ENCODE data around the gene KIFC3.
"Not testable (repeated sequence)": the region's sequence is repeated elsewhere in the genome, so short reads cannot be mapped to it uniquely, and the experiment has no call there.

KIFC3 gene

DNA sequence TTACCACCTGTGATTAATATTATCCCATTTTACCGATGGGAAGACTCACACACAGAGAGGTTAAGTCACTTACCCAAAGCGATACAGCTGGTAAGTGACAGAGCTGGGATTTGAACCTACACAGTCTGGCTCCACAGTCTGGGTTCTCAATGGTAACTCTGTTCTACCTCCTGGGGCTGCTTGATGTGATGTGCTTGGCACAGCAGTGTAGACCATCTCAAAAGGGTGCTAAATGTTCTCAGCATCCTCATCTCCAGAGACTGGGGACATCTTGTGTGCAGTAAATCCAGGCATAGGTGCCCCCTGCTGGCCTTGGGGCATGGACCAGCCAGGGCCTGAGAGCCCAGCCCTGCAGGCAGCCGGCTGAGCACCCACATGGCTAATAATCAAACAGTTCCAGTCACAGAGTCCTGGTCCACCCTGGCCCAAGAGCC, 82.1 kb downstream of the KIFC3 start:
- DNase-seq: peak; percentile 61

DNA sequence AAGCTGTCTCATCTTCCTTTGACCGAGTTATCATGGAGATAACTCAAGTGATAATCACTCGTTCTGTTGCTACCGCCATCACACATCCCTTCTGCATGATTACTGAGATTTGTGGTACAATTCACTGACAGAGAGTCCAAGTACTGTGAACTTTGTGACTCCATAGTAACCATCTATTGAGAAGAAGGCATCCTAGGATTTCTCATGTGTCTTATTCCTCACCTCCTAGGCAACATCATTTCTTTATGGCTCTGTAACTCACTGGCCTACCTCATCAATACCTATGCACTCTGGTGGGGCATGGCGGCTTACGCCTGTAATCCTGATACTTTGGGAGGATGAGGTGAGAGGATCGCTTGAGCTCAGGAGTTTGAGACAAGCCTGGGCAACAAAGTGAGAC, 88.2 kb downstream of the KIFC3 start:
- DNase-seq: no peak

DNA sequence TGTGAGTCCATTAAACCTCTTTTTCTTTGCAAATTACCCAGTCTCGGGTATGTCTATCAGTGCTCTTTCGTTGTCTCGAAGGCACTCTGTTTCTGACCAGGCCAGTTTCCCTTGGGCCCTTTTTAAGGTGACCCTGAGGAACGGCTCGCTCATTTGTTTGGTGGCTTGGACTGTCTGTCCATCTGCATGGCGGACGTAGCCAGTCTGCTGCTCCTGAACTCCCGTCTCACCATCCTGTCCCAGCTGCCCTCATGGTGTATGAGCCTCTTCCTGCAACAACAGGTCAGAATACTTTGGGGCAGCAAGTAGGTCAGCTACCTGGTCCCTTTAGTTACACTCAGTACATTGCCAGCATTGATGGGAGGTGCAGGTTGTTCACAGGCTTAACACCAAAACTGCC, 88.7 kb downstream of the KIFC3 start:
- no peak for DNase-seq

- DNase-seq: not testable (repeated sequence)
Observed at GRCh38 chr16:57712569-57712968, 89.7 kb downstream of the KIFC3 start.

GRCh38 chr16:57711993-57712392, 90.3 kb downstream of the KIFC3 start:
- no peak for DNase-seq

DNA sequence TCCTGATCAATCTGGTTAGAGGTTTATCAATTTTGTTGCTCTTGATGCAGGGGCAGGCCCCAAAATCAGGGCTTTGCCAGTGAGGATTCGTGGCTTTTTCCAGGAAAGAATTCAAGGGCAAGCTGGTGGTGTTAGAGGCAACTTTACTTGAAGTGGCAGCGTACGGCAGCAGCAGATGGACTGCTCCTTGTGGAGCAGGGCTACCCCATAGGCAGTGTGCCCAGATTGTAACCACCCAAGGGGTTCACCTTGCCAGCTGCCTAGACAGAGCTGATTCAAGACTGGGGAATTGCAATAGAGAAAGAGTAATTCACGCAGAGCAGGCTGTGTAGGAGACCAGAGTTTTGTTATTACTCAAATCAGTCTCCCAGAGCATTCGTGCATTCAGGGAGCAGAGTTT, 90.9 kb downstream of the KIFC3 start:
- DNase-seq: no peak

DNA sequence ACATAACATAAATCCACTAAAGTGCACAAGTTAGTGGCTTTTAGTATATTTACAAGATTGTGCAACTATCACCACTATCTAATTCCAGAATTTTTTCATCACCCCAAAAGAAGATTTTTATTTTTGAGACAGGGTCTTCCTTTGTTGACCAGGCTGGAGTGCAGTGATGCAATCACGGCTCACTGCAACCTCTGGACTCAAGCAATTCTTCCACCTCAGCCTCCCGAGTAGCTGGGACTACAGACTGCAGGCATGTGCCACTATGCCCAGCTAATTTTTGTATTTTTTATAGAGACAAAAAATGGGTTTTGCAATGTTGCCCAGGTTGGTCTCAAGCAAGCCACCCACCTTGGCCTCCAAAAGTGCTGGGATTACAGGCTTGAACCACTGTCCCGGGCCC, 92.6 kb downstream of the KIFC3 start:
- DNase-seq: no peak

All from activated CD4-positive, alpha-beta T cell treated with anti-CD3 and anti-CD28 coated beads, Interleukin-10, Interleukin-2, amounts not matched to agents 100 ng/mL and 50 ng/mL, durations not matched to agents 16 hours and 8 hours (primary cell).